ENCODE data around the gene COL13A1.

Gene COL13A1

GRCh38 chr10:69825604-69826003 lies 23.9 kb downstream of the COL13A1 start:
- DNase-seq, result no peak

- DNase-seq, result no peak
Measured at GRCh38 chr10:69826094-69826493, 24.4 kb downstream of the COL13A1 start.

DNA sequence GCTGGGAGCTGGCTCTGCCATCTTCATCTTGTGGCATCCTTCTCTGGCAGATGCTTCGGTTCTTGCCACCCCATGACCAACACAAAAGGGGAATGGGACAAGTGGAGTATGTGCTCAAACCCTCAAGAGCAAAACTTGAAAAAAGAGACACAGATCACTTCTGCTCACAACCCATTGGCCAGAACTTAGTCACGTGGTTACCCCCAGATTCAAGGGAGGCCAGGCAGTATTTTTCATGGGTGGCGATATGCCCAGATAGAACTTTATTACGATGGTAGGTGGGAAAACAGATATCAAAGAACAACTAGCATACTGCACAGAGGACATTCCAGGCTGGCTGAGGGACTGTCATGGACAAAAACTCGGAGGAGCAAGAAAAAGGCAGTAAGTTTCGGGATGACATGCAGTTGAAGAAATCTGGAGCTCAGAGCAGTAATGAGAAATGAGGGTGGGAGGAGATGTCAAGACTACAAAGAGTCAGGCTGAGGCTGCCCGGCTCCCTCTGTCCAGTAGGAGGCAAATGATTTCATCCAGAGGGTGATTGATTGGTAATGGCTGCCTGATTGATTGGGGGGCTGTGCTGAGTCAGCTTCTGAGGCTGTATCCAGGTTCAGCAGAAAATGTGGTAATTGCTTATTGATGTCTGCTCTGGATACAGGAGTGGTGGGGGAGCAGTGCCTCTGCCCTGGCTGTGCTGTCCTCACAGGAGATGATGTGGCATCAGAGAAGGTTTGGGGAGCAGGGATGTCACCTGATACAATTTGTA lies 25.3 kb downstream of the COL13A1 start:
- no peak for DNase-seq

DNA sequence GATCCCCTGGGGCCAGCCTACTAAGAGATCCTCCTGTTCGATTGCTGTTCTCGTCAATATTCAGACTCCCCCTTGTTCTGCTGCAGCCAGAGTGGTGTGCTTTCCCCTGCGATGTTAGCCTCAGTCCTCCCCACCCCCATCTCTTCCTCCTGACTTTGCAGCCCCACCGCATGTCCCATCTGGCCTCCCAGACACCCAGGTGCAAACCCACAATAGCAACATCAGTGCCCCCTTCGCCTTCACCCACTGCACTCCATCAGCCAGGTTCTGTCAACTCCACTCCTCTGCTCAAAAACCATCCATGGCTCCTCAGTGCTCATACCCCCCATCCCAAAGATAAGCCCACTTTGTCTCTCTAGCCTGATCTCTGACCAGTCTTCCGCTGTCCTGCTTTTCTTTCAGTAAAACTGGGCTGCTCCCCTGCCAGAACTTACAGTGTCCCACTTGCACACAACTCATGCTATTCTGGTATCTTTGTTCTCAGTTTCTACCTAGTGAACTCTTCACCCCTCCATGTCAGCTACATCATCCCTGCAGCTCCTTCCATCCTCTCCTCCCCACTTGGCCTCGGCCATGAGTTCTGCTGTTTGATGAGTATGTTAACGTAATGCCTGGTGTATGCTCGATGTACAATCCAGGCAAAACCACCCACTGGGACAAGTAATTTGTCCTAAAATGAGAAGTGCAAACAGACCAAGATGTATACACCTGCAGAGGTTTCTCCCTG lies 26.6 kb downstream of the COL13A1 start:
- no peak for DNase-seq

DNA sequence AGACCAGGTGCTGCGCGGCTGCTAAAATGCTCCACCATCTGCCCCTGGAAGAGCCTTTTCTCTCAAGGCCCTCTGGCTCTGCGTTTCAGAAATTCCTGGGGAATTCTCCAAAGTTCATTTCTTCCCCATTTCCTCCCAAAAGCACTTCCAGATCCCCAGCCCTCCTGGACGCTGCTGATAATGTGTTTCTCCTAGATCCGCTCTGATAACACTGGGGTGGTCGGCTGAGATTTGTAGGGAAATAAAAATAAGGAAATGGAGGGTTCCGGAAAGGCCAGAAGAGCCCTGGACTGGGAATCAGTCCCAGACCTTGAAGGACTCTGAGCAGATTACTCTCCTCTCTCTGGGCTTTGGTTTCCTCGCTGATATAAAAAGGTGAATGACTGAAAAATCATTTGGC lies 28.1 kb downstream of the COL13A1 start:
- no peak for DNase-seq

DNA sequence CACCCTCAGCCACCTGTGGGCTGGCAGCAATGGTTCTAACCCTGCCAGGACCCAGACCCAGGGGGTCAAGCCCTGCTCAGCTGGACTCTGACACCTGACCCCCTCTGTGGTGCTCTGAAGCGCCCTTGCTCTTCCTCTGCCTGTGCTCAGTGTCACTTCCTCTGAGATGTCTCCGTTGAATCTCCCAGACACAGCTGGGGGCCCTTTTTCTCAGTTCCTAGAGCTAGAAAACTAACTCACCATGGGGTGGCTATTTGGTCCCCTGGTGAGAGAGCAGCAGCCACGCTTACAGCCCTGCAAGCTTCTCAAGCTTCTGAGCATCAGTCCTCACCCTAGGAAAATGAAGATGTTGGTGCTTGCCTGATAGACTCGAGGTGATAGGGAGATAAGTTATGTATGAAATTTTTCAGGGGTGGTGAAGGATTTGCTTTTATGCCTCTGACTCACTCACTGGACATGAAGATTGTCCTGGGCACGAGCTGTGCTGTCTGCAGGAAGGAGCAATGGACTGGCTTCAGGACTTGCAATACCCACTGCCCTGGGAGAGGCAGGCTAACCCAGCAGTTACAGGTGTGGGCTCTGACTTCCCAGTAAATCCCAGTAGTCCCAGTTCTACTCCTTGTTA lies 29.6 kb downstream of the COL13A1 start:
- no peak for DNase-seq

DNA sequence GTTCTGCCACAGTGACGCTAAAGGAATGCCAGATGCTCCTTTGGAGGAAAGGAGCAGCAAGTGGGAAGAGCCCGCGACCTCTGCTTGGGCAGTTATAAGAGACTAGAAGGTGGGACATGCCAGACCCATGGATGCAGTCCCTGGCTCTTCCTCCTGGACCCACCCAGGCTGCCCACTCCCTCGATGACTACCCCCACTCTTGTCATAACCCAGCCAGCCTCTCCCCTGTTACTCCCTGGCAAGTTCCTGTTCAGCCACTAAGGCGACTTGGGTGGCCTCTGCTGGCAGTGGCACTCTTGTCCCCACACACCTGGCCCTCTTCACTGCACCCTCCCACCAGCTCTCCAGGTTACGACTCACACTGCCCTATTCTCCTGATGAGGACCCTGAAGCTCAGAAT lies 33.5 kb downstream of the COL13A1 start:
- DNase-seq, result peak; percentile 25

- DNase-seq, result peak; percentile 70
Measured at GRCh38 chr10:69835875-69836730, 34.4 kb downstream of the COL13A1 start.

DNA sequence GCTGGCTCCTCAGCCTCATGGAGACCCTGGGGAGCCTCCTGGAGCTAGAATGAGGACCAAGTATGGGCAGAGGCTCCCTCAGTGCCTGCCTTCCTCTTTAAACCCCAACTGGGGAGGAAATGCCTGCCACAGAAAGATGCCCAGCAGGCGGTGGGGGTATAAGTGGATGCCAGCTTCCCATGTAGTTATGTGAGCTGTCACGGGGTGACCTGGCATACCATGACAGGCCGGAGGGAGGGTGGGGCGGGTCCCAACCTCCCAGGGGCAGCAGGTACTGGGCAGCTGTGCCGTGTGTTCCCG lies 35.0 kb downstream of the COL13A1 start:
- DNase-seq, result no peak

- DNase-seq, result no peak
Measured at GRCh38 chr10:69837261-69837660, 35.6 kb downstream of the COL13A1 start.

- no peak for DNase-seq
Measured at GRCh38 chr10:69838418-69838817, 36.7 kb downstream of the COL13A1 start.

DNA sequence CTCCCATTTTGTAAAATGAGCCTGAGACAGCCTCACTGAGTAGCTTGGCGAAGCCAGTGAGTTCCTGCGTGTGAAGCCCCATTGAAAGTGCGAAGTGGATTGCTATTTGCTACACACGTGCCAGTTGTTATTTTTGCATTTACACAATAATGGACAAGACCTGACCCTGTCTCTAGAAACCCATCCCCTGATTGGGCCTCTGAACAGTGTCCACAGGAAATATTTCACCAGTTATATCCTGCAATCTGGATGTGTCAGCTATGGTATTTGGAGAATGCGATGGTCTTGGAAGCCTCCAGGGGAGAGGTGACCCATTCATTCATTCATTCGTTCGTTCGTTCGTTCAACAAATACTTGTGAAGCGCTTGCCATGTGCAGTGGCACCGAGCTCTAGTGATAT lies 37.1 kb downstream of the COL13A1 start:
- no peak for DNase-seq

- no peak for DNase-seq
Measured at GRCh38 chr10:69839696-69840345, 38.1 kb downstream of the COL13A1 start.

GRCh38 chr10:69840773-69841172 lies 39.1 kb downstream of the COL13A1 start:
- DNase-seq, result no peak

- DNase-seq, result no peak
Measured at GRCh38 chr10:69842020-69842419, 40.3 kb downstream of the COL13A1 start.

DNA sequence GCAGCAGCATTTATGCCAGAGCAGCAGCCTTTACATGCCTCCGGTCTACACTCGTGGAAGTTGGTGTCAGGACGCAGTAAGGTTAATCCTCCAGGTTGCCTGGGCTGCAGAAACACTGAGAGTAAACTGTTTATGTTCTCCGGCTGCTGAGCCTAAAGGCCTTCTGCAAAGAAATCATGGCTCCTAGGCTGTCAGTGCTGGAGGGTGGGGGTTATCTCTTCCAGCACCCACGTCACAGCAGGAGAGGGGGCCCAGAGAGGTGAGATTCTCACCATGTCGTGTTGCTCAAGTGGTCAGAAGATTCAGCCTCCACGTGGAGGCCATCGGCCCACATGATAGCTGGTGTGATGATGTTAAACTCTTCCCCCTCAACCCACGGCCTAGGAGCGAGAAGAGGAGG lies 41.2 kb downstream of the COL13A1 start:
- DNase-seq, result no peak

DNA sequence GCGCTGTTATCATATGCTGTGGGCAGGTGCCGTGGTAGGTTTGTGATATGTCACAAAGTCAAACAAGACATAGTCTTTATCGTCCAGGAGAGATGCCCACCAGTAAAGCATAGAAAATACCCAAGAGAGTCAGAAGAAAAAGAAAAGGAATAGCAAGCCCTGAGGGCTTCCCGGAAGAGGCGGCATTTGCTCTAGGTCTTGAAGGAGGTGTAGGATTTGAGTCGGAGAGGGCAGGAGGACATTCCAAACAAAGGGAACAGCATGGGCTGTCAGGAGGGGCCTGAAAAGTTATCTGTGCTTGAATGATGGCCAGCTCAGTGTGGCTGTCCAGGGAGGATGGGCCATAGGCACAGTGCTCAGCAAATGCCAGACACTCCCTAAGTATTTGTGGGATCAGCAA lies 42.2 kb downstream of the COL13A1 start:
- DNase-seq, result peak; percentile 17

DNA sequence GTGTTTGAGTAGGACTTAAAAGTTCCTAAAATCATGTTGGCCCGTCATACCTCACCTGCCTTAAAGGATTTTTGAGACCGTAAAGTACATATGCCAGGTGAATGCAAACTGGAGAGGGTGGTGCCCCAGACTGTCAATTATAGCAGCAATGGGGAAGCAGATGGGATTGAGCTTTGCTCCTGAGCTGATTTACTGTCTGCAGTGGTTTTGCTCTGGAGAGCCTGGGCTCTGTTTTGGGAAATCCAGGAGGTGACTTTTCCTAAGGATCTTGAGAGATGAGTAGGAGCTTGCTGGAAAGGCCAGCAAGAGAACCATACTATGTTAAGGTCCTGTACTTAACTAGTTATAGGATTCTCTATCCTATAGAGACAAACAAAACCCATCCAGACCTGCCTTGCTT lies 43.0 kb downstream of the COL13A1 start:
- DNase-seq, result peak; percentile 63

DNA sequence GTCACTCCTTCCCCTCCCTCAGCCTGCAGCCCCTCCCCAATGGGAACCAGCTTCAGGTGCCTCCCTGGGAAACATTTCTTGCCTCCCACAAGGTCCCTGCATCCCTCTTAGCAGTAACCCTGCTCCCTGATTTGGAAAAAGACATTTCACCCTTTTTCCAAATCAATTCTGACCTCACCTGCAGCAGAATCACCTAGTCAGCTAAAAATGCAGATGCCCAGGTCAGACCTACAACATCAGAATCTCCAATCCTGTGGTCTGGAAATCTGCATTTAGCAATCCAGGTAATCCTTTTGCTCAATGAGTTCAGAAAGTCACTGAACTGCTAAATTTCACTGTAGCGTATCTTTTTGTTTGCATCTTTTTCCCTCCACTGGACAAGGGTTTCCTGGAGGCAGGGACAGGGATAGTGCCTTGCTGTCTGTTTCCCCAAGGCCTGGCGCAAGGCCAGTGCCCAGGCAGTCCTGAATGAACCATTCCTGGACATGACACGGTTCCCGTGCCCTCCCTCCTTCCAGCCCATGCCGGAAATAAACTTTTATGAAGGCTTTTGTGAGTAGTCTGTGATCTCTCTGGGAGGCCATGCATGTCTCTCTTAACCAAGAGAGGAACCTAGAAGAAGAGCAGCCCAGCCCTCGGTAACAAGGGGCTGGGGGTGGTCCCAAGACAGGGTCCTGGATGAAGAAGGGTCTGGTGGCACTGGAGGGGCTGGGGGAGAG lies 44.0 kb downstream of the COL13A1 start:
- DNase-seq, result peak; percentile 87

DNA sequence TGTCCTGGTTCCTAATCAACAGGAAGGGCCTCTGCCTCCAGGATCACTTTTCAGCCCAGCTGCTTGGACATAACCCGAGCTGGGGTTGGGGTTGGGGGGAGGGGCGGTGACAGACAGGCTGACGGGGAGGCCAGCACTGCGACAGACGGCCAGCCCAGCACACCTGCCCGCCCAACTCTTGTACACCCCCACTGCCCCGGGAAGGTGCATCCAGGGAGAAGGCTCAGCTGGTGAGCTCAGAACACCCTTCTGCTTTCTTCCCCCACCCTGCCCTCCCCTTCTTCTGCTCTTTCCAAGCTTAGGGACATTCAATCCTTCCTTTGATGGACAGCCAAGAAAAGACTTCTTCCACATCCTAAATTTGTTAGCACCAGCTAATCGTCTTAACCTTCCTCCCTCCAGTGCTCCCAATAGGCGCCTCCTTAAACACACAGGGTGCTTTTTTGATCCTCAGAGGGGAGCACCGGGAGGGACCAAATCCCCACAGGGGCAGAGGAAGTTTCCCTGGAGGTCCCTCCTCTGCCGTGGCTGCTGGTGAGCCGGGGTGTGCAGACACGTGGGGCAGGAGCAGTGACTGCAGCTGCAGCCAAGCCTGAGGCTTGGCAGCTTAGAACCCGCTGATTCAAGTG lies 44.7 kb downstream of the COL13A1 start:
- peak; percentile 78 for DNase-seq

- no peak for DNase-seq
Measured at GRCh38 chr10:69847458-69847857, 45.8 kb downstream of the COL13A1 start.

DNA sequence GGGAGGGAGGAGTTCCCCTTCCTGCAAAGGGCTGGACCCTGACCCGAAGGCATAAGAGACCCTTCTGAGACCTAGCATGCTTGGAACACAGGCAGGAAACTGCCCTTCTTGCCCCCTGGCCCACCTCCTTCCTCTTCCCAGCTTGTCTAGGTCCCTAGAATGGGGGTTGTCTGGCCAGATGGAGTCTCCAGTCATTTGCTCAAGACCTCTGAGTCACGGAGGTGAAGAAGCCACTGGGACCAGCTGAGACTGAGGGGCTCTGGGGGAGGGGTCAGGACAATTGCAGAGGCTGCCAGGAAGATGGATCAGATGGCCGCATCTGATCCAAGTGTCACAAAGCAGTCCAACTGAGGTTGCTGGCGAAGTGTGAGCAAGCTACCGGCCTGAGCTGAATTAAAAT lies 46.2 kb downstream of the COL13A1 start:
- DNase-seq, result no peak
